Activated T-helper 1 cell treated with anti-CD3 and anti-CD28 coated beads, Interleukin-12 subunit alpha, Interleukin-12 subunit beta, Interleukin-2, Interleukin-4 antibody, amounts not matched to agents 30 ng/mL and 10 ng/mL and 1 ng/mL, durations not matched to agents 14 hours and 24 hours and 36 hours (primary cell): ENCODE data around the gene MPPED2. TPM values are rescaled to one million over a fixed set of nuclear protein-coding genes. Genes with fewer than 3 reads are reported as not detected.

ENCODE experiments used
- DNase-seq: peaks from one replicate; pipeline ENCODE4 v3.0.0; 2021; ENCODE audit warnings: low spot score
- H3K27ac Mint-ChIP-seq: one replicate; pipeline ENCODE4 v1.8.0; 2021; ENCODE audit warnings: mild to moderate bottlenecking, mixed read lengths
- H3K27me3 Mint-ChIP-seq: one replicate; pipeline ENCODE4 v1.8.0; 2022; ENCODE audit warnings: mild to moderate bottlenecking, moderate library complexity, mixed read lengths; ENCODE audit not compliant: insufficient read depth
- H3K36me3 Mint-ChIP-seq: one replicate; pipeline ENCODE4 v1.8.0; 2021; ENCODE audit warnings: low read depth, mixed read lengths
- H3K4me1 Mint-ChIP-seq: one replicate; pipeline ENCODE4 v1.8.0; 2021; ENCODE audit warnings: low read depth, mixed read lengths
- H3K4me3 Mint-ChIP-seq: one replicate; pipeline ENCODE4 v1.8.0; 2021; ENCODE audit warnings: mild to moderate bottlenecking, moderate library complexity, mixed read lengths
- H3K9me3 Mint-ChIP-seq: one replicate; pipeline ENCODE4 v1.8.0; 2021; ENCODE audit warnings: mixed read lengths
- intact Hi-C: fragments of 100-400 bp; cut with micrococcal nuclease; formaldehyde crosslinking; loops from one replicate; pipeline ENCODE4 v1.15.1; 2024
- total RNA-seq: library from RNA; stranded (reverse); gene quantifications from 2 replicates; pipeline ENCODE4 v1.2.3, GENCODE V29; 2022

MPPED2 gene
- total RNA-seq, 1 donor from 2014 or later: not detected

DNA sequence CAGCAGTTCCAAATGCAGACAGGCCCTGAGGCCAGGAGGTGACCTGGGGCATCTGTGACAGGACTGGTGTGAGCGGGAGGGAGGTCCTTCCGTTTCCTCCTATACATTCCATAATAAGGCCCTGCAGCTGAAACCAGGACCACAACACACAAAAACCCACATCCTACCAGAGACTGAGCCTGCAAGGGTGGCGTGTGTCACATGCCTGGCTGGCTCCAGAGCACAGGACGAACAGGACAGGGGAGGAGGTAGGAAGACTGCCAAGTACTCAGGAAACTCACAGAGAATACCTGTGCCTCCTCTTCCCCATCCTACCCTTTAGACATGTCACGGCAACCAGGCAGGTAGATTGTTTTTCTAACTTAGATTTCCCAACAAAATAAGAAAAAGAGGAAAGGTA lies 159.4 kb downstream of the MPPED2 start:
- Mint-ChIP-seq H3K36me3 (no peaks in the 10 kb centered on the region), H3K4me3 (no peak overlapping the region), H3K27ac (no peak overlapping the region), H3K4me1 (no peaks in the 10 kb centered on the region), H3K9me3 (no peaks in the 10 kb centered on the region), H3K27me3 (no peaks in the 10 kb centered on the region)
- no peak for DNase-seq
- intact Hi-C loops: no loop called here

DNA sequence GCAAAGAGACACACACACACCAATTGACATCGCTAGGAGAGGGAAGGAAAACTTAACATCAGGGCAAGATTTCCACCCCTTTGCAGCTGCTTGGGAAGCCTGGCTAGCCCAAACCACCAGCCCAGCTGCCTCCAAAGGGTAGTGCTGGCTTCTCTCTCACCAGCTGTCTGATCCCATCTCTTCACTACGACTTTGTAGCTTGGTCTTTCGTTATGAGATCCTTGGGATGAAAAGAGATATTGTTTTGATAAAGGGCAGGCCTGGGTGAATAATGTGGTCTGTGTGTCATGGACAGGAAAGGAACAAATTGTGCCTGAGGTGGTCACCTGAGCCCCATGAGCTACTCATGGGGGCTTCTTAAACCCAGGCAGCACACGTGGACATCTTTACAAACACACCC lies 161.3 kb downstream of the MPPED2 start:
- intact Hi-C loops: no loop called here
- peaks cover 2% of the 10 kb centered on the region for H3K27me3 Mint-ChIP-seq
- H3K36me3 Mint-ChIP-seq: no peaks in the 10 kb centered on the region
- DNase-seq: no peak
- H3K4me3 Mint-ChIP-seq: no peak overlapping the region
- no peaks in the 10 kb centered on the region for H3K9me3 Mint-ChIP-seq
- no peaks in the 10 kb centered on the region for H3K4me1 Mint-ChIP-seq
- no peak overlapping the region for H3K27ac Mint-ChIP-seq

DNA sequence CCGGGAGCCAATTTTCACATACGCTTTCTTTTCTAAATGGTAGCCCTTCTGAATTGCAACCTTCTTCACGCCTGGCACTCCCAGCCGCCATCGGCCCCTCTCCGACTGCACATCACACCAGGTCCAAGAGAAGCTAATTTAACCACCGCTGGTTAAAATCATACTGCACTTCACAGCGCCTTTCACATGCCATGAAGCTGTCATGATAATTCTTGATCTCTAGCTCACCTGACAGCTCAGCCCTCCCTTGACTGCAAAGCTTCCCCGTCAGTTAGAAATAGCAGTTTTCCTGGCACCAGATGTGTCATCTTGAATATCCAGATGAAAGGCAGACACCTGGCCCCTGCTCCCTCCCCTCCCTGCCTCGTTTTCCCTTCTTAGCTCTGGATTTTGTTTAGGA lies 161.8 kb downstream of the MPPED2 start:
- Mint-ChIP-seq H3K27me3 (peaks cover 2% of the 10 kb centered on the region), H3K27ac (no peak overlapping the region), H3K36me3 (no peaks in the 10 kb centered on the region), H3K9me3 (no peaks in the 10 kb centered on the region), H3K4me1 (no peaks in the 10 kb centered on the region), H3K4me3 (no peak overlapping the region)
- intact Hi-C loops: no loop called here
- DNase-seq: no peak

DNA sequence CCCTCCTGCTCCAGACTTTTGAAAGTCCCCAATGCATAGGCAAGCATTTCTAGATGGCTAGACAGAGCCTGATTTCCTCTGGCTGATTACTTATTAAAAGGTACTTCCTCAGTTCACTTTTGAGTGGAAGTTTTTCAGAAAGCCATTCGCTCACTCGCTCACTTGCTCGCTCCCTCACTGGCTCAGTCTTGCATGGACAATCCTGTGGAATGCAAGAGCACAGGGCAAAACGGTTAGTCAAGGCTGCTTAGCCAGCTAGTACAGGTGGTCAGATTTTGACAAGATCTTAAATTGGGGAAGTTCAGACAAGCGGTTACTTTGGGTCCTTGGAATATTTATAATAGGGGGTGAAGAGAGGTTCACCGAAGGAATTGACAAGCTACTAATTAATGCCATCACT lies 162.3 kb downstream of the MPPED2 start:
- no peak for DNase-seq
- Mint-ChIP-seq H3K4me1 (no peaks in the 10 kb centered on the region), H3K36me3 (no peaks in the 10 kb centered on the region), H3K9me3 (no peaks in the 10 kb centered on the region), H3K27ac (no peak overlapping the region), H3K4me3 (no peak overlapping the region), H3K27me3 (peaks cover 2% of the 10 kb centered on the region)
- intact Hi-C loops: no loop called here

DNA sequence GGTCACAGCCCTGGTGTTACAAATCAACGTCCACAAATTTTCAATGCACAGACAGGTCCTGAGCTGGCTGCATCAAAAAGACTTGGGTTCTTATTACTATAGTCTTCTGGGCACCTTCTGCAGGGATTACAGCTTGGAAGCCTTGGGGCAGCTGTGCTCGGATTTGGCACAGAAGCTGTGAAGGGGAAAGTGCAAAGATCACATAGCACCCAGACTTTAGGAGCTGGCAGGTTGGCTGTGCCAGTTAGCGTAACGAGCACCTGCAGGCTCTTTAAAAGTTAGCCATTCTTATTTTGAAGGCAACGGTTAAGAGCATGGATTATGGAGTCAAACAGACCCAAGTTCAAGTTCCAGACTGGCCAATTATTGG lies 162.9 kb downstream of the MPPED2 start:
- Mint-ChIP-seq H3K9me3 (no peaks in the 10 kb centered on the region), H3K4me3 (no peak overlapping the region), H3K36me3 (no peaks in the 10 kb centered on the region), H3K27me3 (peaks cover 2% of the 10 kb centered on the region), H3K4me1 (no peaks in the 10 kb centered on the region), H3K27ac (no peak overlapping the region)
- DNase-seq: no peak
- intact Hi-C loops: no loop called here

DNA sequence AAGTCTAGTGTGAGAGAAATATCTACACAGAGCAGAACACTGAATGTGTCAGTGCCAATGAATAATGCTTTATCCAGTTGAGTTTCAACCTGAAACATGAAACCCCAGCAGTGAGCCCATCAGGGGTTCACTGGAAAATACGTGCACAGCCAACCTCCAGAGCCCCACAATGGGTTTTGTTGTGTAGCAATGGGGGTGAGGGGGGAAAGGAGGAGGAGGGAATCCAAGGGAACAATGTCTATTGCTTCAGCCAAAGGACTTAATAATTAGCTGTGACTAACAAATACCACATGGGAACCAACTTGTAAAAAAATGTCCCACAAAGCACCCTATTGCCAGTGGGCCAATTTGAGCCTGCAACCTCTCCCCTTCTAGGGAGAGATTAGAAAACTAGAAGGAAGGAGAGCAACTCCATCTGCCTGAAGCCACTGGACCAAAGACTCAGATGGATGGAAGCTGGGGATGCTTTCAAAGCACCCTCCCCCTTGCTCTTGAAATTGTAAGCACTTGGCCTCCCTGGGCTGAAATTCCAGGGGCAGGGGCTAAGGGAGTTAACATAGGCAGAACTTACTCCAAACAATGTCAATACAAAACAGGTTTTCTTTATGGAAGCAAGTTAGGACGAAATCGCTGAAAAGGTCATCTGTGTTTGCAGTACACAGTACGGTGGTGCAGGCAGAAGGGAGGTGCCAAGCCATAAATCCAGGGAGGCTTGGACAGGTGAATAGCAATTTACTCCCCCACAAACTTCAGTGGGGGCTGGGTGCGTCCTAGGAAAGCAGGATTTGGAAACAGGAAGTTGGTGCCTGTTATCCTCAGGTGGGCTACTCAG lies 163.5 kb downstream of the MPPED2 start:
- Mint-ChIP-seq H3K4me3 (no peak overlapping the region), H3K36me3 (no peaks in the 10 kb centered on the region), H3K27me3 (peaks cover 2% of the 10 kb centered on the region), H3K27ac (no peak overlapping the region), H3K9me3 (no peaks in the 10 kb centered on the region), H3K4me1 (no peaks in the 10 kb centered on the region)
- DNase-seq: no peak
- intact Hi-C loops: no loop called here

DNA sequence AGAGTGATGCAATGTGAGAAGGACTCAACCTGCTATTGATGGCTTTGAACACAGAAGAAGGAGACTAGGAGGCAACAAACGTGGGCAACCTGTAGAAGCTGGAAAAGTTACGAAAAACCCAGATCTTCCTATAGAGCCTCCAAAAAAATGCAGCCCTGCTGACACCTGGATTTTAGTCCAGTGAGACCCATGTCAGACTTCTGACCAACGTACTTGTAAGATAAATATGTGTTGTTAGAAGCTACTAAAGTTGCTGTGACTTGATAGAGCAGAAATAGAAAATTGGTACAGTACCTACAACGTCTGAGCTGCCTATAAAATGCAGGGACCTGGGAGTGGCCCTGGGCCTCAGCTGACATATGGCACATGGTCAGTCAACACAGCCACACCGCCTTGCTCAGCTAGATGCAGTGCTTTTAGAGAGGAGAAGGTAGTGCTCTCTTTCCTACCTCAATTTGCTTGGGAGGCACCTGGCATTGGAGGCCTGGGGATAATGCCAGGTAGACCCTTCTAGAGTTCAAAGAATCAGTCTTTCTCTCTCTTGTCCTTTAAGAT lies 165.8 kb downstream of the MPPED2 start:
- Mint-ChIP-seq H3K36me3 (no peaks in the 10 kb centered on the region), H3K27me3 (peaks cover 2% of the 10 kb centered on the region), H3K4me3 (no peak overlapping the region), H3K9me3 (no peaks in the 10 kb centered on the region), H3K4me1 (no peaks in the 10 kb centered on the region), H3K27ac (no peak overlapping the region)
- no peak for DNase-seq
- intact Hi-C loops: no loop called here

DNA sequence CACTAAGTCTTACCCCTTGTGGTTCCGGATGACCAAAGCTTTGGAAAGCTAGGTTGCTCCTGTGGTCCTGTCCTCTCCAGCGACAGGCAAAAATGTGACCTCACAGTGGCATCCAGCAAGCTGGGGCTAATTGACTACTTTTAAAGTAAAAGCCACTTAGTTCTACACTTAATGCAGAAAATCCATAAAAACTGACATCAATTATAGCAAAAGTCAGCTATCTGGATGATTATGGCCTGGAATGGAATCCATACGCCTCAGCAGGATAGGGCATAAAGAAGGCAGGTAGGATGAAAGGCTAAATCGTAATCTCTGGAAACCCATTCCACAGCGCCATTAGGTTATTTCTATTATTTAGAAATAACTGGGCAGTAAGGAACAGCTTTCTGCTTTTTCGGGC lies 171.3 kb downstream of the MPPED2 start:
- Mint-ChIP-seq H3K27ac (no peak overlapping the region), H3K4me3 (no peak overlapping the region), H3K27me3 (no peaks in the 10 kb centered on the region), H3K9me3 (no peaks in the 10 kb centered on the region), H3K36me3 (no peaks in the 10 kb centered on the region), H3K4me1 (no peaks in the 10 kb centered on the region)
- intact Hi-C loops: no loop called here
- DNase-seq: no peak

DNA sequence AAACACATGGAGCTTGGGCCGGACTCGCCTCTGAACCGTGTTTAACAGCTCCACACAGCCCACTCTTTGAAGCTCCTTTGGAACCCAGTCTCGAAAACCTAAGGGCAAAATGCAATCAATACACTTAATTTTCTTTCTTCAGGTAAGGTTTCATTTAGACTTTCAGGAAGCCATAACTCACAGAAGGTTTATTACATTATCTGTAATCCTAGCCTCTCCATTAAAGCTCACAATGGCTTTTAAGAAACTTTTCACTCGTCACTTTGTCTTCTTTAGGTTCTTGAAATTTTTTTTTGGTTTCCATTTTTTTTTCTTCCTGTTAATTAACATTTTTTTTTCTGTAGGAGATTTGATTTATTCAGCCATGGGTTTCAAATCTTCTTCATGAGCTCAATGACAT lies 171.9 kb downstream of the MPPED2 start:
- Mint-ChIP-seq H3K27ac (no peak overlapping the region), H3K27me3 (no peaks in the 10 kb centered on the region), H3K4me3 (no peak overlapping the region), H3K9me3 (no peaks in the 10 kb centered on the region), H3K36me3 (no peaks in the 10 kb centered on the region), H3K4me1 (no peaks in the 10 kb centered on the region)
- intact Hi-C loops: no loop called here
- DNase-seq: no peak

DNA sequence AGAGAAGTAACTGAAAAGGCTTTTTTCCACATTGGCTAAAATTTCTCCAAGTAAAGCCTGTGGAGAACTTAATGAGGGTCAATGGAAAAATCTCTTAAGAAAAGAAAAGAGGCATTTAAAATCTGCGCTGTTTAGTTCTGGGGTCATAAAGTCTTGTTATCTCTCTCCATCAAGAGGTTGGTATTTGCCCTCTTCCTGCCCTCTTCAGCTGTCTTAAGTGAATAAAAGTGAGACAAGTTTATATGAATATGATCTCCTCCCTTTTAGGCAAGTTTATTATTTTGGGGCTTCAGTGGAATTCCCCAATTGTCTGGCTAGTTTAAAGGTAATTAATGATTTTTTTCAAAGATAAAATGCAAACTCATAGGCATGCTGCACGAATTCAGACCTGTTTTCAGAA lies 173.6 kb downstream of the MPPED2 start:
- no peak overlapping the region for H3K27ac Mint-ChIP-seq
- intact Hi-C loops: no loop called here
- H3K36me3 Mint-ChIP-seq: no peaks in the 10 kb centered on the region
- no peak overlapping the region for H3K4me3 Mint-ChIP-seq
- DNase-seq: no peak
- no peaks in the 10 kb centered on the region for H3K9me3 Mint-ChIP-seq
- no peaks in the 10 kb centered on the region for H3K4me1 Mint-ChIP-seq
- no peaks in the 10 kb centered on the region for H3K27me3 Mint-ChIP-seq

DNA sequence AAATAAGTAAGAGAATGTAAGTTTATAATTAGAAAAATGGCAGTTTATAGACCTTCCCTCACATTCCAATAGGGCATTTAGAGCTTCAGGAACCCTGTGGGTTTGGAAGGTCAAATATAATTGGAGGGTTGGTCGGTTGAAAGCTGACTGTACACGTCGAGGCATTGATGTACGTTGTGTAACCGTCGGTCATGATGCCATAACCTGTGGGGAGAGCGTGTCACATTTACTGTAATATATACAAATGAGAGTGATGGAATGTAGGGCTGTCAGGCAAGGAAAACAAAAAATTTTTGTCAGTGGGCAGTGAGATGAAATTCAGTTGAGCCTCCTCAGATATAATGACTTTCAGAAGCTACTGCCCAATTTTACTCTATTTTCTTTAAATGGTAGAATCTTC lies 174.8 kb downstream of the MPPED2 start:
- Mint-ChIP-seq H3K27me3 (no peaks in the 10 kb centered on the region), H3K4me3 (no peak overlapping the region), H3K36me3 (no peaks in the 10 kb centered on the region), H3K4me1 (no peaks in the 10 kb centered on the region), H3K27ac (no peak overlapping the region), H3K9me3 (no peaks in the 10 kb centered on the region)
- intact Hi-C loops: no loop called here
- DNase-seq: no peak

DNA sequence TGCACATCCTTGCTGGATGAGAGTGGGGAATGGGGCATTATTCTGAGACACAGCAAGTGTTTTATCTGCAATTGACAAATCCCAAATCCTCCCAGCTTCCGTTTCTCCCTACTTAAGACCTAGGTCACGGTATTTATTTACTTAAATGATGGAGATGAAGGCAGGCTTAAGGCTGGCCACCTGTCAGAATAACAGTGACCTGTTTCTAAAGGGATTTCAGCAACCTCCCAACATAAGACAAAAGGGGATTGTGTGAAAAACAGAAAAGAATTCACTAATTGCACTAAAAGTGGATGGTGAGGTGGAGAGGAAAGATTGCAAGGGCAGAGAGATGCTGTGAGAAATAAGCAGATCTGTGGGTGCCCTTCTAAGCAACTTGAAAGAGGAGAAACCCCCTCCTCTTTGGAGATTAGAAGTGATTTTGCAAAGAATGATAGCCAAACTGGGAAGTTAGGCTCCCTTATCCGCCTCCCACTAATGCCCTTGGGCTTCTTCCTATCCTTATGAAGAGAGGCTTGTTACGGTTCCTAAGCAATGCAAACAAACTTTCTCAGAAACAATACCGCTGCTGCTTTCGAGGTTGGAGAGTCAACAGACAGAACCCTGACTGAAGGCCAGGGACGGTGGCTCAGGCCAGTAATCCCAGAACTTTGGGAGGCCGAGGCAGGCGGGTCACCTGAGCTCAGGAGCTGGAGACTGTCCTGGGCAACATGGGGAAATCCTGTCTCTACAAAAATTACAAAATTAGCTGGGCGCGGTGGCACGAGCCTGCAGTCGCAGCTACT lies 179.0 kb downstream of the MPPED2 start:
- no peak for DNase-seq
- intact Hi-C loops: no loop called here
- Mint-ChIP-seq H3K27me3 (peaks cover 3% of the 10 kb centered on the region), H3K4me3 (no peak overlapping the region), H3K4me1 (no peaks in the 10 kb centered on the region), H3K9me3 (no peaks in the 10 kb centered on the region), H3K36me3 (no peaks in the 10 kb centered on the region), H3K27ac (no peak overlapping the region)

DNA sequence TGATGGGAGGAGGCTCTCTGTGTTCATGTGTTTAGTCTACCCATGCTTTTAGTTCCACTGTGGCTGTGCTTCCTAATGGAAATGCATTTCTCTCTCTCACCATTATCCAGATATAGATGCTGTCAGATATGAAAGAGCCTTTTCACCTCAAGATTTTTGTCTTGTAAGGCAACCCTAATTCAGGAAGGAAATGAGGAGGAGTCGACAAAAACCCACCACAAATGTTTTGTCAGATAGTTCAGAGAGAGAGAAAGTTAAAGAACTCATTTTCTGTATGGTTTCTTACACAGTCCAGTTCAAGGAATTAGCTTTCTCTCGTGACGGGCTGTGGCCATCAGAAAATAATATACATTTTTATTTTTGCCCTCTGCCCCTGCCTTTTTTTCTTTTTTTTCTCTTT lies 180.8 kb downstream of the MPPED2 start:
- H3K4me3 Mint-ChIP-seq: no peak overlapping the region
- no peak for DNase-seq
- H3K9me3 Mint-ChIP-seq: no peaks in the 10 kb centered on the region
- no peak overlapping the region for H3K27ac Mint-ChIP-seq
- peaks cover 3% of the 10 kb centered on the region for H3K27me3 Mint-ChIP-seq
- H3K36me3 Mint-ChIP-seq: no peaks in the 10 kb centered on the region
- H3K4me1 Mint-ChIP-seq: no peaks in the 10 kb centered on the region
- intact Hi-C loops: no loop called here
